HG03039 (cell line): ENCODE data around the gene CHMP4B.

Source experiments
- ATAC-seq: cut with Tn5 transposase; IDR thresholded peaks from one replicate; pipeline ENCODE4 v1.9.1; 2021; ENCODE audit warnings: mild to moderate bottlenecking, moderate library complexity; ENCODE audit not compliant: unreplicated experiment

Gene CHMP4B

DNA sequence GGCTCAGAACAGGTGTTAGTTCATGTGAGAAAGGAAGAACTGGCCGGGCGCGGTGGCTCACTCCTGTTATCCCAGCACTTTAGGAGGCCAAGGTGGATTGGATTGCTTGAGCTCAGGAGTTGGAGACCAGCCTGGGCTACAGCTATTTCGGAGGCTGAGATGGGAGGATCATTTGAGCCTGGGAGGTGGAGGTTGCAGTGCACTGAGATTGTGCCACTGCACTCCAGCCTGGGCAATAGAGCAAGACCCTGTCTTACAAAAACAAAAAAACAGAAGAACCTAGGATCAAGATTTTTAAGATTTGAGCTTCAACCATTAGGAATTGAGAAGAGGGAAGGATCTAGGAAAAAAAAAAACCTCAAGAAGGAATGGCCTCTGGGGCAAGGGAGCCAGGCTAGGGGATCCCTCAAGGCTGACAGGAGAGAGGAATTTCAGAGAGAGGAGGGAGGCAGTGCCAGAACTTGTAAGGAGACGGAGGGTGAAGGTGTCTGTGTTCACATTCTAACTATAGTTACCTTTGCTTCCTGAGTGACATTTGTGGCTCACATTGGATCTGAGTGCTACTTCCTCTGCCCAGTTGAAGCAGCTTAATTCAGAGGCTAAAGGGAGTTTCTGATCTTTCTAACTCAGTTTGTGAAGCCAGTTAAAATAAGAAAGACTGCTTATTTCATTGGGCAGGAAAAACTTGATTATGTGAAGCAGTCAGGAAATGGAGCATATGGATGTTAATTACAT lies 26.1 kb downstream of the CHMP4B start:
- no peak for ATAC-seq

DNA sequence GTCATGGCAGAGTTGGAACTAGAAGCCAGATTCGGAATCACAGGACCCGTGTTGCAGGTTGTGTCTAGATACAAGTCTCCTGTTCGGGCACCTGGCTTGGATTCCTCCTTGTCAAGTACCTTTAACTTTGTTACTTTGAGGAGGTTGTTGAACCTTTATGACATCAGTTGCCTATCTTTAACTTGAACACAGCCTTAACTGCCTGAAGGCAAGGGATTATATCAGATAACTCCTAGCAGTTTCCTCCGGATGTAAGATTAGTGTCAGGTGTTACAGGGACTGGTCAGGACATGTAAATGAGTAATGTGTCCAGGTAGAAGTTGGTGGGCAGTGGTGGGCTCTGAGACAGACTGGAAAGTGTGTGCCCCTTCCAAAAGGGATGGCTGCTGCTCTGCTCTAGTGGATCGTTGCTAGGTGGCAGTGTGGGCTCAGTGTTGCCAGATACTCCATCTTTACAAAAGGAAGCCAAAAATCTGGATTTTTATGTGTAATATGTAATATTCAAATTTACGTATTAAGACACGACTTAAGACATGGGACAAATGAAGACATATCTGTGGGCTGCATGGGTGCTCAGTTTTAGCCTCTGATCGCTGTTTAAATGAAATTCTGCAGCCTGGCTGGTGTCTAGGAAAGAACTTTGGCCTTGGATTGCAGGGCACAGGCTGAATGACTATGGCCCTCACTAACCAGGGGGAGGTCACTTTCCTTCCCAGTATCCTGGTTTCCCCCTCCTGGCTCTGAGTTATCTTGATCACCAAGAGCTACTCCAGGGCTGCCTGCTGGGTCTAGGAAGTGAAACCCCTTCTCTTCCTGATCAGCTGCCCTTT lies 27.1 kb downstream of the CHMP4B start:
- ATAC-seq: no peak

DNA sequence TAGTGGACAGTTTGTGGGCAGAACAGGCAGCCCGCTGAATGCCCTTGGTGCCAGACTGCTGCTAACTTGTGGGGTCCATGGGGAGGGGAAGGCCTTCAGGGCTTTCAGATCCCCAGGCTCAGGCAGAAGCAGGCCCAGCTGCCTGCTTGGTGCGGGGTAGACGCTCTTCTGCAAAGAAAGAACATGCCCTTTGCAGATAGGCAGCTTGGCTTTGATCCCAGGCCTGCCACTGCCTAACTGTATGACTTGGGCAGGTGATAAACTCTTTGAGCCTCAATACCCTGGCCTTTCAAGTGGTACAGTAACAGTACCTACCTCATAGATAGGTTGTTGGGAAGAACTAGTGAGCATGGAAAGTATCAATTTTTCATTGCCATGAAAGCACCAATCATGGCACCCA lies 28.4 kb downstream of the CHMP4B start:
- no peak for ATAC-seq

DNA sequence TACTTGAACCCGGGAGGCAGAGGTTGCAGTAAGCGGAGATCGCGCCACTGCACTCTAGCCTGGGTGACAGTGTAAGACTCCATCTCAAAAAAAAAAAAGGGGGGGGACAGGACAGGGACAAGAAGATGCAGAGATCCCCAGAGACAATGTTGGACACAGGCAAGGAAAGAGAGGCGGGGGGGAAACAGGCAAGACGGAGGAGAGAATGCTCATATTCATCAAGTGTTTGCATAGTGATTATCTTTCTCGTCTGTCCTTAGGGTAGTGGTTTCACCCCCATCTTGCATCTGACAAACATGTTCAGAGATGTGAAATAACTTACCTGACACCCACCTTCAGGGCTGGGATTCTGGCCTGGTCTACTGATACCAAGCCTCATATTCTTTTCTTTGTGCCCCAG lies 29.0 kb downstream of the CHMP4B start:
- no peak for ATAC-seq

DNA sequence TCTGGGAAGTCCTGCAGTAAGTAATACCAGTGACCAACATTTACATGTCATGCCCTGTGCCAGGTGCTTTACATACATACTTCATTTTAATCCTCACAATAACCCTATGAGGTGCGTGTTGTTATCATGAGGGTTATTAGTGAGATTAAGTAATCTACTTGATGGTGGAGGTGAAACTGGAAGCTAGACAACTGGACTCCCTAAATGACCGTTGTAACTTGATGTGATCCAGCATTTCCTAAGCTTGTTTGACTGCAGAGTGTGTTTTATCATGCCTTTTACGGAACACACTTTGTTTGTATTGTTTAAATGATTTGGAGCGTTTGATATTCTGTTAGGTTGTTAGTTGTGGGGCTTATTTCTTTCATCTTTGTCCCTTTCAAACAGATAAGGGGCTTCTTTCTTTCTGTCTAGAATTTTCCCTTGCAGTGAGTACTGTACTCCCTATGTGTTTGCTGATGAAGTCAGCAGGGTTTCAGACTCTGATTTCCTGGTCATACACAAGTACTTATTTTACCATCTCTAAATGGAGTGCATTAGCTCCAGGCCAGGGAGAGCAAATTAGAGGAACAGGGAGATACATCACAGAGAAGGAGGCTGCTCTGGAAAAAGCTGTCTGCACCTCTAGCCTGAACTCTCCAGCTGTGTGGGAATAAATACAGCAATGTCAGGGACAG lies 29.7 kb downstream of the CHMP4B start:
- no peak for ATAC-seq

DNA sequence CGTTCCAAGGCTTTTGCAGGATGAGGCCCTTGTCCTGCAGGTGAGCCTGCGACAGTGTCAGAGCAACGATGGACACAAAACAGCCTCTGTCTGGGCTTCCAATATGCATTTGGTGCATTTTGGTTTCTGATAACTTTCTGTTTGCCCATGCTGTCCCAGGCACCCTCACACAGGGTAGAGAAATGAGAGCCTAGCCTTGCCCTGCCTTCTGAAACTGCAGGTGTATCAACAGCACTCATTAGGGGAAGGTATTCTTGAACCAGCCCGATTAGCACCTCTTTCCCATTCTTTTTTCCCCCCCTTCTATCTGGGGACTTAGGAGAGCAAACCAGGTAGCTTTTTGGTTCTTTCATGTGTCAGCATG lies 30.3 kb downstream of the CHMP4B start:
- no peak for ATAC-seq

DNA sequence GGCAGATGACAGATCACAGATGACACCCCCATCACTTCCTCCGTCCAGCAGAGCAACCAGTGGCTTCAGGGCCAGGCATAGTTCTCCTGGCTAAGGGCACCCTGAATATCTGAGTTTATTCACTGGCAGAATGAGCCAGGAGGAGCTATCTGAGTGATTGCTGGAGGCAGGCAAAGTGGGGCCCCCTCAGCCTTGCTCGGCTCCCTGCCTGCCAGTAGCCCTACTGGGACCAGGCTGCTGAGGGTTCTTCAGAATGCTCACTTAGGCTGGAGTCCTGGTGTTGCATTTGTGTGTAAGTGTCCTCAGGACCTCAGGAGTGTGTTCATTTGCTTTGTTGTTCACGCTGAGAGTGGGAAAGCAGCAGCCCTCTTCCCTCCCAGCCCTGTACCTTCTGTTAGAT lies 31.2 kb downstream of the CHMP4B start:
- no peak for ATAC-seq

DNA sequence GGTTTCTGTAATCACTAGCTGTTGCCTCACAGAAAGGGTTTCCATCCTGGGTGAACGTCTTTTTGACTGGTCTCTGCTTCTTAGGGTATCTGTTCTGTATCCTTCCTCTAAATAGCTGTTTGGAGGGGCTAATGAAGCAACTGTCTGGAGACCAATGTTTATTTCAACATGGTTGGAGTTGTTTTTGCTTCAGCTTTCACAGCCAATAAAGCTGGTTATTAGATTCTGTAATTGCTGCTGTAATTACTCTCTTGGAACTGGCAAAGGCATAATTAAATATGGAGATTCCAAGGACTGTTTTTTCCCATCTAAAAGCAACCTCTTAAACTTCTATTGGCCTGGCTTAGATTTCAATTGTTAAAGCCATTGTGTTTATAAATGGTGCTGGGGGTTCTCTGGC lies 31.9 kb downstream of the CHMP4B start:
- no peak for ATAC-seq

DNA sequence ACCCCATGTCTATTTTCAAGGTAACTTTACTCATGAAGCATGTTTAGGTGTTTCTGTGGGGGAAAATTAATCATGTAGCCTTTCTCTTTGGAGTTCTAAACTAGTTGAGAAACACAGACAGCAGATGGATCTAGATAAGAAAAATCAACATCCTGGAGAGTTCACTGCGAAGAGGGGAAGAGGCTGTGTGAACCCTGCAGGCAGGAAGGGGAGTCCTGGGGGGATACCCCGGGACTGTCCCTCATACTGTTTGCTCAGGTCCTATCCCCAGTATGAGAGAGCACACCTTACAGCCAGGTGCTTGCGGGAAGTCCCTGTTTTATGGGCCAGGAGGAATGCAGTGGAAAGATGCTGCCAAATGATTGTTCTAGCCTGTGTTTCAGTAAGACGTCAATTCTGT lies 32.7 kb downstream of the CHMP4B start:
- ATAC-seq: no peak

DNA sequence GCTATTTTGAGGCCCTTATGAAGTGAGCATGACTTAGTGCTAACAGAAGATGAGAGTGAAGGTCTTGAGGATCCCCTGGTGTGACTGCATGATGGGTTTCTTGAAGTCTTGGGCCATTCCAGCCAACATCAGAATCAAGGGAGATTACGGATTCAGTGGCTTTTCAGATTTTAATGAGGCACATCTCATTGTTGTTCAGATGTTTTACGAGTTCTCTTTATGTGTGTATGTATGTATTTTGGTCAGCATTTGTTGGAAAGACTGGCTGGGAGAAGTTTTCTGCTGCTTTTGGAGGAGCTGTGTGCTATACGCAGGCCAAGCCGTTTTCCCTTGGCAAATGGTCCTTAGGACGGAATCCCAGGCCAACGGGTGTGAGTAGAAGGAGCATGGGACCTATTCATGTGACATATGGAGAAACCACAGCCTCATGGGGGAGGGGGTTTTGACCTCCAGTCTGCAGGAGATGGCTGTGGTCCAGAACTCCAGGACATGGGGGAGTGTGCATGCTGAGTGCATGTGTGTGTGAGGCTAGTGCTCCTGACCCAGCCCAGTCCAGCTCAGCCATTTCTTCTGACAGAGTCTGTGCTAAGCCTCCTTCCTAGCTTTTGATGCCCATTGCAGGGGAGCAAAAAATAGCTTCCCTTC lies 35.3 kb downstream of the CHMP4B start:
- no peak for ATAC-seq

DNA sequence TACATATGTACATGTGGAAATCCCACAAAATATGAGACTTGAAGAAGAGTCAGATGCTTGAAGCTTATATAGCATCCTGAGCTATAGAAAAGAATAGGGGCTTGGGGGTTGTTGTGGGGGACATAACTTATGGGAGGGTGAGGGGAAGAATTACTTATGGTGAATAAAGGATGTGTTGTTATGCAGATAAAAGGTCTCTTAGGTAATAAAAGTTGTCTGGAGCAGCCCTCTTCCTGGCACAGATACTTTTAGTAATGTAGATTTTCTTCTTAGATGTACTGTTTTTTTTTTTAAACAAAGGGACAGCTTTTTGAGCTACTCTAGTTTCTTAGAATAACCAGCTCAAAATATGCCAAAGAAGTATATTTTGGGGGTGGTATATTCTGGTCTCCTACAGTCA lies 35.9 kb downstream of the CHMP4B start:
- ATAC-seq: no peak

DNA sequence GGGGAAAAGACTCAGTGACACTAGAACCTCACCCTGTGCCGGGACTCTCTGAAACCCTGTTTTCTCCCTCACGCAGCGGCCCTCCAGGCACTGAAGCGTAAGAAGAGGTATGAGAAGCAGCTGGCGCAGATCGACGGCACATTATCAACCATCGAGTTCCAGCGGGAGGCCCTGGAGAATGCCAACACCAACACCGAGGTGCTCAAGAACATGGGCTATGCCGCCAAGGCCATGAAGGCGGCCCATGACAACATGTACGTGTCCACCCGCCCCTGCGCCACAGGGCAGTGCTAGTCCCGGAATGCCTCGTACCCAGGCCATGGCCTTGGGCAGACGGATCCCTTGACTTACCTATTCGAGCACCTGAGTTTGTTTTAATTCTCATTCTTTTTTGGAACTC lies 37.2 kb downstream of the CHMP4B start:
- no peak for ATAC-seq

DNA sequence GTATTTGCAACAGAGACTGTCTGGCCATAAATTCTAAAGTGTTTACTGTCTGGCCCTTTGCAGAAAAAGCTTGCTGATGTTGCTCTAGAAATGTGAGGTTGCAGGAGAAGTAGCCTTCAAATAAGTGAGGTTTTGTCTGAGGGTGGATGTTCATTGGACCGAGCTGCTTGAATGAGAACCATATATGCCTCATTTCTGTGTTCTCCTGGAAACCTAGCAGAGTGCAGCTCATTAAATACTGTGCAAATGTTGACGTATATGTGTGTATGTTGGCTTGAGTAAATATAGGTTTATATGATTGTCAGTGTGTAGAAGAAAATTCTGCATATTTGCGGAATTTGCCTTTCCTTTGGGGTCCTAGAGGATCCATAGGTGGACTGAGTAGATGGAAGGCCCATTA lies 39.0 kb downstream of the CHMP4B start:
- no peak for ATAC-seq

DNA sequence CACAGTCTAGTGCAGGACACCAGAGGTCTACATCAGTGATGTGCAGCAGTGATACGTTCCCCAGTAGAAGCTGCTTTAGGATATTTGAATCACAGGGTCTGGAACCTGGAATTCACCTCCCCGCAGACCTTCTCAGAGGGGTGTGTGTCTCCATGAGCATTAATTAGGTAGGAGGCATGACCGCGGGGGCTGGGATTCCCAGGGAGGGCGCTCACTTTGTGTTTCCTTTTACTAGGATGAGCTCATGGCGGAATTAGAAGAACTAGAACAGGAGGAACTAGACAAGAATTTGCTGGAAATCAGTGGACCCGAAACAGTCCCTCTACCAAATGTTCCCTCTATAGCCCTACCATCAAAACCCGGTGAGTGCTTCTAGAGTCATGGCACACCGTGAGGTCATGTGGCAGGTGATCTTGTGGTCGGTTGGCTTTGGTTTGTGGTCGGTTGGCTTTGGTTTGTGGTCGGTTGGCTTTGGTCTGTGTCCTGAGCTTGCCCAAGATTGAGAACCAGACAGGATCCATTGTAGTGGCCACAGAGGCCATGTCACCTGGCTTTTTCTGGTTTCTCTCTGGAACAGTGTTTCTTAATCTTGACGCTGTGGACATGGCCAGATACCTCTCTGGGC lies 40.8 kb downstream of the CHMP4B start:
- ATAC-seq: no peak

DNA sequence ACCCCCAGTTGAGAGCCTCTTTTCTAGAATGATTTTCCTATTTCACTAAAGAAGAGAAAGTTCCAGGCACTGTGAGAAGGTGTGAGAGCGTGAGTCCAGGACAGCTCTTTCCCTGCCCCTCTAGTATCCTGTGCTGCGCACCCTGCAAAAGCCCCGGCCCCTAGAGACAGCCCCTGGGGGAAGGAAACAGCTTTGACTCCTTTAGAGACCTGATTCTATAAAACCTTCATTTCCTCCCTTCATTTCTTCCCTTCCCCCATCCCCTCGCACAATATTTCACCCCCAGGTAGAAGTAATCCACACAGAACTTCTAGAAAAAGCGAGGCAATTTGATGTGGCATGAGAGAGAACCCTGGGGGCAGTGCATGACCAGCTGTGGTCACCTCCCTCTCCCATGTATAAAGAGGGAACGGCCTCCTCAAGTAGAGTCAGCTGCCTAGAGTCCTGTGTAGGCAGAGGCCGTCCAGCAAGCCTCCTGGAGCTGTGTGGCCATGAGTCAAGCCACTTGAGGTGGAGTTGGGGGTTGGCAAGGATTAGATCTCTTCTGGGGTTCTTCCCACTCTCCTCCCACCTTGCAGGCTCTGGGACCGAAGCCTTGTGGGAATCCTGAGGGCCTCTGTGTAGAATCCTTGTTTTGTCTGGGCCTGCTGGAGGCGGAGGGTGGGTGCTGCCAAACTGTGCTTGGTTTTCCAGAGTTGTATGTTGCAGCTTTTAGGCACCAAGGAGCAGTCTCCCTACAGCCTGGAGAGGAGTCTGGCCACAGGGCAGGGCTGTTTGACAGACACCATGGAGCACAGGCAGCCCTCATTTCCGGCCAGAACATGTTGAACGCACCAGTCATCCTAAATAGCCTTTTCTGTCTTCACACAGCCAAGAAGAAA lies 41.7 kb downstream of the CHMP4B start:
- no peak for ATAC-seq

DNA sequence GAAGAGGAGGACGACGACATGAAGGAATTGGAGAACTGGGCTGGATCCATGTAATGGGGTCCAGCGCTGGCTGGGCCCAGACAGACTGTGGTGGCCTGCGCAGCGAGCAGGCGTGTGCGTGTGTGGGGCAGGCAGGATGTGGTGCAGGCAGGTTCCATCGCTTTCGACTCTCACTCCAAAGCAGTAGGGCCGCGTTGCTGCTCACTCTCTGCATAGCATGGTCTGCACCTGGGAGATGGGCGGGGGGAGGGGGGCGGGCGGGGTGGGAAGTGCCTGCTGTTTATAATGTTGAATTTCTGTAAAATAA lies 42.3 kb downstream of the CHMP4B start:
- no peak for ATAC-seq

DNA sequence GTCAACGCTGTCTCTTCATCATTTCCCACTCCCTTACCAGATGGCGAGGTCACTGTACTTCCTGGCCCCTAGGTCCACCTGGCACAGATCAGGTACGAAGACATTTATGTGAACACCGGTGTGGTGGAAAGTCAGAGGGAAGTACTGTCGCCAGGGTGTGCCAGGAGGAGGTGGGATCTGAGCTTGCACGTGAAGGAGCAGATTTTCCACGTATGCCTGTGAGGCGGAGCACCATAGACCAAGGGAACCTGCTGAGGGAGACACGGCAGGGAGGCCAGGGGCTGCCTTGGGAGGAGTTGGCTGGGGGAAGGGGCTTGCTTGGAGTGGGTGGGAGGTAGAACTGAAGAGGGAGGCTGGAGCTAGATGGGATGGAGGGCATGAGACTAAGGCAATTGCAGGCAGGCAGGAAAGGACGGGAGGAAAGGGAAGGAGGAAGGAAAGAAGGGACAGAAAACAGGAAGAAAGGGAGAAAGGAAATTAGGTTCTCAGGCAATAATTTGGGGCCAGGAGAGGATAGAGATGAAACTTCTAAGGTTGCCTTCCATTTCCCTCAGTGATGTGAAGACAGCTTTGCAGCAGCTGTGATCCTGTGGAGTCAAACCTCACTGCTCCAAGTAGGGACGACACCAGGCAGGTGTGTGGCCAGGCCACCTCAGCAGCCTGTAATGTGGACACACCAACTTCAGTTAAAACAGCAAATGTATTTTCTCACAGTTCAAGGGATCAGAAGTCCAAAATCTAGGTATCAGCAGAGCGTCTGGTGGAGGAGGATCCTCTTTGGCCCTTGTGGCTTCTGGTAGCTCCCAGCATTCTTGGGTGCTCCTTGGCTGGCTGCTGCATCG lies 46.8 kb downstream of the CHMP4B start:
- ATAC-seq: no peak

DNA sequence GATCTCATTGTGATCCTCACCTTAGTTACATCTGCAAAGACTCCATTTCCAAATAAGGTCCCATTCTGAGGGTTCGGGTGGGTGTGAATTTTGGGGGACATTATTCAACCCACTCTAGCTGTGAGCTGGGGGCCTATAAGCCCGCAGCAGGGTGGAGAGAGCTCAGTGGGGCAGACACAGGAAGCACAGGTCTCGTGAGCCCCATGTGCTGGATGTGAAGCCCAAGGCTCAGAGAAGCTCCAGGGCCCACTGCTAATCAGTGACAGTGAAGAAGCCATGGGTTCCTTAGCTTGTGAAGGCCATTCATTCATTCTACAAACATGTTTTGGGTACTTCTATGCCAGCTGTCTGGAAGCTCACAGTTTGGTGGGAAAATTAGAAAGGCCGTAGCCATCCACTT lies 47.5 kb downstream of the CHMP4B start:
- ATAC-seq: no peak

DNA sequence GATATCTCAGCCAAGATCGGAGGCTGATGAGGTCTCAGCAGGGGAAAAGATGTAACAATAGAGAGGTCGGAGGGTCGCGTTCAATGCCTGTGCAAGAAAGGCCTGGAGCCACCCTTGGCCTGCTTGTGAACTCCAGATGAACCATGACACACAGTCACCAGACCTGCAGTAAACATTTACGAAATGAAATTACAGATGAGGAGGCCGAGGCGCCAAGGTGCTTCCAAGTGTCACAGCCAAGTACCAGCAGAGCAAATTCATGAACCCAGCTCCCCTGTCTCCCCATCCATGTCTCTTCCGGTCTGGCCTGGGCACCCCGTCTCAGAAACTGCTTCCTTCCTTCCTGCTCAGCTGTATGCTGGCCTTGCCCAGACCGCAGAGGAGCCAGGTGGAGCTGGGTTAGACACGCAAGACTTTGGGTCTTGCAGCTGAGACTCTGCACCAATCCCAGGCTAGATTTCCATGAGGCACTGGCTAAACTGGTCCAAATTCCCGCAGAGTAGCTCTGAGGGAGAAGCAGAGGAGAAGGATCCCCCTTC lies 48.1 kb downstream of the CHMP4B start:
- no peak for ATAC-seq
